BLaER1 (cell line): ENCODE results near the gene TADA2A.

Source experiments
- H3K27ac ChIP-seq: shearing (Covaris generic); formaldehyde crosslinking; 2 replicates; pipeline ENCODE4 v1.8.1; 2022
- H3K27me3 ChIP-seq: shearing (Covaris generic); formaldehyde crosslinking; 2 replicates; pipeline ENCODE4 v1.8.1; 2022
- H3K36me3 ChIP-seq: shearing (Covaris generic); formaldehyde crosslinking; 2 replicates; pipeline ENCODE4 v1.8.1; 2022
- H3K4me1 ChIP-seq: shearing (Covaris generic); formaldehyde crosslinking; 2 replicates; pipeline ENCODE4 v1.8.1; 2022
- H3K4me2 ChIP-seq: shearing (Covaris generic); formaldehyde crosslinking; 2 replicates; pipeline ENCODE4 v1.8.1; 2022
- H3K4me3 ChIP-seq: shearing (Covaris generic); formaldehyde crosslinking; 2 replicates; pipeline ENCODE4 v1.8.1; 2022
- H3K9ac ChIP-seq: shearing (Covaris generic); formaldehyde crosslinking; 2 replicates; pipeline ENCODE4 v1.8.1; 2022
- H3K9me3 ChIP-seq: shearing (Covaris generic); formaldehyde crosslinking; 2 replicates; pipeline ENCODE4 v1.8.1; 2022
- H4K20me1 ChIP-seq: shearing (Covaris generic); formaldehyde crosslinking; 2 replicates; pipeline ENCODE4 v1.8.1; 2022
- Cebpa-rat ChIP-seq: shearing (Covaris generic); IDR thresholded peaks from 2 replicates; pipeline ENCODE4 v1.8.1; 2022

Gene TADA2A

DNA sequence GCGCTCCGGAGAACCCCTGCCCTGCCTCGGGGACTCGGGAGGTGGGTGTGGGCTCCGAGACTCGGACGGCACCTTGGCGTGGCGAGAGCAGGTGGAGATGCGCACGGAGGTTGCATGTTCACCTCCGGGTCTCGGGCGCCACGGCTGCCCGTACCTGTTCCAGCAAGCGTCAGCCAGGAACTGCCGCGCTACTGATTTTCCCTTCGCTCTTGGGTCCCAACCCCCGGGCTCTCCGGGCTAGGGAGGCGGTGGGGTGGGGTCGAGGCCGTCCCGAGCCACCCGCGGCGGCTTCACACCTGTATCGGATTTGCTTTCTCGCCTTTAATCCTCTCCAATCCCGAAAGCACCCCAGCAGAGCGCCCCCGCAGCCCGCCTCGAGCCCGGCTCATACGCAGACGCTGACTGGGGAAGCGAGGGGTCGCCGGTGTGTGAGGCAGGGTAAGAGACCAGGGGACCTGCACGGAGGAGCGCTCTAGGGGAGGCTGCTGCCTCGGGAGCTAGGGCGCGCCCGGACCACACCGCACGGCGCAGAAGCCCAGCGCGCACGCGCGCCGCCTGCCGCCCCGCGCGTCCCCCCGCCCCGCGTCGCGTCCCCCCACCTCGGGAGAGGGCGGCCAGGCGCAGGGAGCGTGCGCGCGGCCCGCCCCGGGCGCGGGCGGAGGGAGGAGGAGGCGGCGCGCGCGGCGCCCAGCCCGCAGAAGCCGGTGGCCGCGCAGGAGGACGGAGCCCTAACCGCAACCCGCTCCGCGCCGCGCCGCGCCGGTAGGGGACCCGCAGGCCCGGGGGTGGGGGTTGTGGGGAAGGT is 82.7 kb downstream of the TADA2A start, which contains the start of gene DUSP14:
Gene DUSP14, plus strand, starts transcription at position 695 of the 805 bp plus-strand sequence. CDS start 22,382 bp downstream, outside the sequence.
- Histone ChIP-seq H3K27me3 (peaks cover 8% of the 10 kb centered on the region; the same call in 1 of the 2 replicates), H3K4me3 (peak within 1 kb of the TSS; percentile 79), H3K4me2 (peak within 1 kb of the TSS; percentile 97), H4K20me1 (peaks cover 43% of the 10 kb centered on the region), H3K27ac (peak within 1 kb of the TSS; percentile 74), H3K36me3 (no peaks in the 10 kb centered on the region), H3K9ac (peak within 1 kb of the TSS; percentile 82), H3K9me3 (no peaks in the 10 kb centered on the region), H3K4me1 (peaks cover 59% of the 10 kb centered on the region)
- TF ChIP-seq Cebpa-rat: no peak

DNA sequence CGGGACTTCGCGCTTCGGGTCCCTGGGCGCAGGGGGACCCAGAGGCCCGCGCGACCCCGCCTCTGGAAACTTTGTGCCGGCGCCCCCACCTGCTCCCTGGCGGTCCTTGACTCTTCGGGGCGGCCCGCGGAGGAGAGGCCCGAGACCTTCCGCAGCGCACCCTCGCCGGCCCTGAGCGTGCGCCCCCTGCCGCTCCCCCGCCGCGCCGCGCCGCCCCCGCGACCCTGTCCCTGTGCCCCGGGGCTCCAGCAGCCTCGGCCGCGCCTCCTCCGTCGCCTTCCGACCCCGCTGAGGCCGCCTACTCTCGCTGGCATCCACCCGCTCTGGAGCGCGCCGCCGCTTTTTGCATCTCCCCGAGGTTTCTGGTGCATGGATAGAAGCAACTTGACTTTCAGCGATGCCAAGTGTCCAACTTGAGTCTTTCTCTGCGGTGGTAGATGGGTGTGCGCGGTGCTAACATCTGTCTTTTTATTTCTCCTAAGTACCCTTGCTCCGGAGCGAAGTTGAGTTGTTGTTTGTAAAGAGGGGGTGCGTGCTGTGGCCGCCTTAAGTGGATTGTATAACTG is 83.4 kb downstream of the TADA2A start:
- H3K9me3 ChIP-seq: no peaks in the 10 kb centered on the region
- H3K9ac ChIP-seq: peak overlapping the region; percentile 78
- peaks cover 50% of the 10 kb centered on the region for H4K20me1 ChIP-seq
- no peaks in the 10 kb centered on the region for H3K36me3 ChIP-seq
- H3K4me1 ChIP-seq: peaks cover 62% of the 10 kb centered on the region
- H3K27ac ChIP-seq: peak overlapping the region; percentile 72
- H3K27me3 ChIP-seq: peaks cover 8% of the 10 kb centered on the region; the same call in 1 of the 2 replicates
- TF ChIP-seq Cebpa-rat: no peak
- H3K4me2 ChIP-seq: peak overlapping the region; percentile 96
- H3K4me3 ChIP-seq: peak overlapping the region; percentile 79

- Histone ChIP-seq H3K27ac (peak overlapping the region; percentile 72), H3K9me3 (no peaks in the 10 kb centered on the region), H3K4me2 (peak overlapping the region; percentile 96), H3K4me3 (peak overlapping the region; percentile 79), H3K36me3 (no peaks in the 10 kb centered on the region), H3K4me1 (peaks cover 64% of the 10 kb centered on the region), H4K20me1 (peaks cover 58% of the 10 kb centered on the region), H3K27me3 (peaks cover 8% of the 10 kb centered on the region; the same call in 1 of the 2 replicates), H3K9ac (peak overlapping the region; percentile 78)
- no peak for TF ChIP-seq Cebpa-rat
These were observed 84.2 kb downstream of the TADA2A start for GRCh38 chr17:37490638-37491614.

DNA sequence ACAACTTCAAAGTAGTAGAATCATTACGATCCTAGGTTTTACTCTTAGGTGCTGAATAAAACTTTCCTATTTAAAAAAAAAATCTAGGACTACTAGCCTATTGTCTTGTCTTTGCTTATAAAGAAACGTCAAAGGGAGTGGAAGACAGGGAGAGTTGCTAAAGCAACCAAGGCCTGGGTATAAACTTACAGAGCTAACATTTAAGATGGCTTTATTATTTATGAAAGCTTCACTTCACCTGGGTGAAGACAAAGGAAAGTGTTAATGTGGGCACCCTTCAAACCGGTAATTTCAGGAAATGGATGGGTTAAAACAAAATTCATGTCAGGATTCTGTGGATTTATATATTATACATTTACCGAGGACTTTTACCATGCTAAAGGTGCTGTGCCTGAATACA is 85.5 kb downstream of the TADA2A start:
- peak overlapping the region; percentile 96 for H3K4me2 ChIP-seq
- peak overlapping the region; percentile 78 for H3K9ac ChIP-seq
- H4K20me1 ChIP-seq: peaks cover 70% of the 10 kb centered on the region
- H3K36me3 ChIP-seq: no peaks in the 10 kb centered on the region
- H3K9me3 ChIP-seq: no peaks in the 10 kb centered on the region
- no peak for TF ChIP-seq Cebpa-rat
- H3K4me3 ChIP-seq: no peak overlapping the region
- H3K27me3 ChIP-seq: peaks cover 8% of the 10 kb centered on the region; the same call in 1 of the 2 replicates
- peaks cover 64% of the 10 kb centered on the region for H3K4me1 ChIP-seq
- no peak overlapping the region; the same call in 1 of the 2 replicates for H3K27ac ChIP-seq

- H3K4me3 ChIP-seq: no peak overlapping the region
- H3K4me1 ChIP-seq: peaks cover 58% of the 10 kb centered on the region
These were observed 86.8 kb downstream of the TADA2A start for GRCh38 chr17:37493249-37494027.

GRCh38 chr17:37494401-37494831 is 87.7 kb downstream of the TADA2A start:
- Histone ChIP-seq H3K27ac (no peak overlapping the region), H3K4me2 (no peak overlapping the region), H3K4me3 (no peak overlapping the region), H3K27me3 (no peaks in the 10 kb centered on the region), H3K9ac (no peak overlapping the region), H4K20me1 (peaks cover 90% of the 10 kb centered on the region), H3K9me3 (no peaks in the 10 kb centered on the region), H3K36me3 (peaks cover 6% of the 10 kb centered on the region; the same call in 1 of the 2 replicates), H3K4me1 (peaks cover 50% of the 10 kb centered on the region)
- peak; percentile 76 for TF ChIP-seq Cebpa-rat

More at GRCh38 chr17:37493249-37494027, 86.8 kb downstream of the TADA2A start:
- Histone ChIP-seq H3K27ac (no peak overlapping the region), H3K36me3 (no peaks in the 10 kb centered on the region), H3K27me3 (peaks cover 8% of the 10 kb centered on the region; the same call in 1 of the 2 replicates), H3K9ac (no peak overlapping the region), H3K9me3 (no peaks in the 10 kb centered on the region), H3K4me2 (peak overlapping the region; percentile 96; the same call in 1 of the 2 replicates), H4K20me1 (peaks cover 81% of the 10 kb centered on the region)
- TF ChIP-seq Cebpa-rat: no peak

DNA sequence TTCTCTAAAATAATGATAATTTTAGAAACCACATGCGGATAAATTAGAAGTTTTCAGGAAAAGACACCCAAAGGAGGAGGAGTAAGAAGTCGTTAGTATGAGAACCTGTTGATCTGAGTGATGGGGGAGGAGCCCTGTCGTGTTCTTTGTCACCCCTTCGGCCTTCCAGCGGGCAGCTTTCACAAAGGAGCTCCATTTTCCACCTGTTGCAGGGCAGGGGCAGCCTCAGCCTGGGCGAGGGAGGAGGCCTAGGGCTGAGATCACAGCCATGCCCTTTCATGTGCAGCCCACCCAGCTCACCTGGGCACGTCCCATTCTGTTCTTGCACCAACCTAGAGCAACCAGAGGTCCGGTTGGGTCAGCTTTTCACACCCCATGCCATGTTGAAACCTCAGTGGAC is 88.3 kb downstream of the TADA2A start:
- no peak overlapping the region for H3K4me2 ChIP-seq
- no peaks in the 10 kb centered on the region for H3K27me3 ChIP-seq
- H3K9me3 ChIP-seq: no peaks in the 10 kb centered on the region
- H3K4me1 ChIP-seq: peaks cover 50% of the 10 kb centered on the region
- no peak overlapping the region for H3K4me3 ChIP-seq
- peaks cover 95% of the 10 kb centered on the region for H4K20me1 ChIP-seq
- TF ChIP-seq Cebpa-rat: no peak
- H3K9ac ChIP-seq: no peak overlapping the region
- H3K36me3 ChIP-seq: peaks cover 12% of the 10 kb centered on the region
- no peak overlapping the region for H3K27ac ChIP-seq

- no peak overlapping the region for H3K27ac ChIP-seq
- peaks cover 92% of the 10 kb centered on the region for H4K20me1 ChIP-seq
- H3K4me3 ChIP-seq: no peak overlapping the region
- H3K4me2 ChIP-seq: no peak overlapping the region
- no peaks in the 10 kb centered on the region for H3K27me3 ChIP-seq
- TF ChIP-seq Cebpa-rat: no peak
- H3K36me3 ChIP-seq: peaks cover 38% of the 10 kb centered on the region
- no peaks in the 10 kb centered on the region for H3K4me1 ChIP-seq
- no peak overlapping the region for H3K9ac ChIP-seq
- no peaks in the 10 kb centered on the region for H3K9me3 ChIP-seq
These were observed 93.7 kb downstream of the TADA2A start for GRCh38 chr17:37500378-37500777.
